HG03066 (cell line): ENCODE measurements around the gene SF3B1.
"Not testable (repeated sequence)": the region's sequence is repeated elsewhere in the genome, so short reads cannot be mapped to it uniquely, and the experiment has no call there.

Experiments
- ATAC-seq: cut with Tn5 transposase; IDR thresholded peaks from one replicate; pipeline ENCODE4 v1.9.1; 2021; ENCODE audit warnings: low read depth; ENCODE audit not compliant: unreplicated experiment

Gene SF3B1

GRCh38 chr2:197381641-197382040, 53.2 kb downstream of the SF3B1 start:
- ATAC-seq = no peak

- not testable (repeated sequence) for ATAC-seq
Measured at GRCh38 chr2:197379918-197380309, 54.9 kb downstream of the SF3B1 start.

GRCh38 chr2:197379308-197379917, 55.4 kb downstream of the SF3B1 start:
- ATAC-seq = not testable (repeated sequence)

- ATAC-seq = no peak
Measured at GRCh38 chr2:197378494-197379307, 56.1 kb downstream of the SF3B1 start.

GRCh38 chr2:197378086-197378485, 56.7 kb downstream of the SF3B1 start:
- no peak for ATAC-seq

GRCh38 chr2:197377670-197378069, 57.2 kb downstream of the SF3B1 start:
- no peak for ATAC-seq

- ATAC-seq = no peak
Measured at GRCh38 chr2:197372592-197372991, 62.2 kb downstream of the SF3B1 start.

- ATAC-seq = not testable (repeated sequence)
Measured at GRCh38 chr2:197370664-197371063, 64.2 kb downstream of the SF3B1 start.

- ATAC-seq = no peak
Measured at GRCh38 chr2:197369933-197370320, 64.9 kb downstream of the SF3B1 start.

- ATAC-seq = no peak
Measured at GRCh38 chr2:197369228-197369932, 65.4 kb downstream of the SF3B1 start.

GRCh38 chr2:197368412-197368811, 66.4 kb downstream of the SF3B1 start:
- ATAC-seq = no peak

- ATAC-seq = no peak
Measured at GRCh38 chr2:197363998-197364397, 70.8 kb downstream of the SF3B1 start.

- no peak for ATAC-seq
Measured at GRCh38 chr2:197360744-197361156, 74.1 kb downstream of the SF3B1 start.

- no peak for ATAC-seq
Measured at GRCh38 chr2:197359859-197360258, 75.0 kb downstream of the SF3B1 start.

- ATAC-seq = no peak
Measured at GRCh38 chr2:197358931-197359330, 75.9 kb downstream of the SF3B1 start.

- ATAC-seq = no peak
Measured at GRCh38 chr2:197357986-197358385, 76.8 kb downstream of the SF3B1 start.

GRCh38 chr2:197356136-197356535, 78.7 kb downstream of the SF3B1 start:
- ATAC-seq = no peak

GRCh38 chr2:197354169-197354558, 80.7 kb downstream of the SF3B1 start:
- ATAC-seq = no peak

- ATAC-seq = no peak
Measured at GRCh38 chr2:197353393-197354168, 81.2 kb downstream of the SF3B1 start.

- no peak for ATAC-seq
Measured at GRCh38 chr2:197349699-197350098, 85.1 kb downstream of the SF3B1 start.
